Esophagus squamous epithelium (tissue), 5 donors: ENCODE results near the gene BHMT. TPM values are rescaled to one million over a fixed set of nuclear protein-coding genes. Genes with fewer than 3 reads are reported as not detected.

Experiments used
- DNase-seq: peaks from one replicate; lab custom pipeline; 2025; lab: John Stamatoyannopoulos, UW
- H3K27ac ChIP-seq, 4 donors: fragments of 200-600 bp; sonication (generic); one replicate each; pipeline ENCODE4 v1.5.1; 2016 to 2019; ENCODE audit warnings: mild to moderate bottlenecking in 1 of 4
- H3K27me3 ChIP-seq, 4 donors: fragments of 200-600 bp; sonication (generic); 1 replicate in 3 of 4; 2 replicates in 1 of 4; pipeline versions ENCODE4 v1.5.1 to v1.6.0; 2017 to 2021; ENCODE audit warnings: antibody characterized with exemption in 1 of 4
- H3K36me3 ChIP-seq, 3 donors: fragments of 200-600 bp; sonication (generic); one replicate each; pipeline ENCODE4 v1.5.1; 2016 to 2019
- H3K4me1 ChIP-seq, 3 donors: fragments of 200-600 bp; sonication (generic); one replicate each; pipeline ENCODE4 v1.5.1; 2017 to 2019
- H3K4me3 ChIP-seq, 4 donors: fragments of 200-600 bp; sonication (generic); 1 replicate in 3 of 4; 2 replicates in 1 of 4; pipeline ENCODE4 v1.5.1; 2016 to 2019; ENCODE audit warnings: mild to moderate bottlenecking in 2 of 4, moderate library complexity in 1 of 4
- H3K9me3 ChIP-seq, 3 donors: fragments of 200-600 bp; sonication (generic); one replicate each; pipeline ENCODE4 v1.5.1; 2016 to 2019
- CTCF ChIP-seq, 6 experiments: fragments of 450-650 bp in 4 of 6; fragments of 200-600 bp in 2 of 6; sonication (generic) in 2 of 6; IDR thresholded peaks; one replicate each; pipeline ENCODE4 v1.5.1; 2016 to 2019; ENCODE audit warnings: antibody characterized with exemption in 6 of 6, mild to moderate bottlenecking in 4 of 6, moderate library complexity in 4 of 6
- POLR2A ChIP-seq, 4 donors: fragments of 450-650 bp; IDR thresholded peaks; one replicate each; pipeline ENCODE4 v1.6.1; 2017; ENCODE audit warnings: antibody characterized with exemption in 4 of 4, mild to moderate bottlenecking in 4 of 4, moderate library complexity in 3 of 4
- WGBS, 2 donors: methylation state at CpG; one replicate each; pipeline ENCODE4 v1.1.5; 2018; 5-methylcytosine and 5-hydroxymethylcytosine counted together
- intact Hi-C: fragments of 100-400 bp; cut with DNase I; formaldehyde crosslinking; loops from one replicate; pipeline ENCODE4 v1.15.0; 2022
- total RNA-seq, 4 donors: library from RNA; depleted of rRNA; stranded (reverse); fragments of >200 nt; gene quantifications; one replicate each; pipeline ENCODE4 v1.1.0, GENCODE V29; 2016
- donor health status: DM: yes; HTN: yes; CAD: no.

Gene BHMT
- total RNA-seq, 4 donors from 2014 or later = 0.95 to 1.2 TPM; not detected in 2

GRCh38 chr5:79107020-79107796 lies 4.4 kb upstream of the BHMT start:
- TF ChIP-seq POLR2A (IDR thresholded peaks at IDR 0.05) (no peak), CTCF (IDR thresholded peaks at IDR 0.05) (no peak)
- no peaks in the 10 kb centered on the region for H3K36me3 ChIP-seq

GRCh38 chr5:79108086-79108485 lies 3.5 kb upstream of the BHMT start:
- H3K27ac ChIP-seq = no peak overlapping the region
- no peak overlapping the region for H3K4me3 ChIP-seq
- peaks cover 5 to 37% (median 10%) of the 10 kb centered on the region in 4 donors for H3K27me3 ChIP-seq
- H3K4me1 ChIP-seq = peaks cover 0 to 20% (median 3%) of the 10 kb centered on the region in 3 donors
- 26 to 54% methylated on average over 3 of the region's 3 CpGs for WGBS, 2 donors
- H3K36me3 ChIP-seq = no peaks in the 10 kb centered on the region
- intact Hi-C loops = no loop called here
- no peaks in the 10 kb centered on the region for H3K9me3 ChIP-seq
- TF ChIP-seq CTCF (IDR thresholded peaks at IDR 0.05) (no peak), POLR2A (IDR thresholded peaks at IDR 0.05) (no peak)
- DNase-seq = no peak

More at GRCh38 chr5:79107020-79107796, 4.4 kb upstream of the BHMT start:
- Histone ChIP-seq H3K9me3 (no peaks in the 10 kb centered on the region), H3K27me3 (peaks cover 5 to 28% (median 7%) of the 10 kb centered on the region in 4 donors), H3K27ac (no peak overlapping the region), H3K4me1 (peaks cover 3 to 17% (median 3%) of the 10 kb centered on the region in 3 donors), H3K4me3 (no peak overlapping the region)
- intact Hi-C loops = no loop called here
- DNase-seq = no peak
- 69 to 74% methylated on average over 7 of the region's 7 CpGs for WGBS, 2 donors

GRCh38 chr5:79108792-79109191 lies 2.8 kb upstream of the BHMT start:
- TF ChIP-seq POLR2A (IDR thresholded peaks at IDR 0.05) = no peak
- no peak for TF ChIP-seq CTCF (IDR thresholded peaks at IDR 0.05)
- no peaks in the 10 kb centered on the region for H3K9me3 ChIP-seq
- intact Hi-C loops = no loop called here
- H3K27ac ChIP-seq = no peak overlapping the region
- H3K36me3 ChIP-seq = no peaks in the 10 kb centered on the region
- H3K27me3 ChIP-seq = peaks cover 5 to 44% (median 10%) of the 10 kb centered on the region in 4 donors
- DNase-seq = no peak
- no peak overlapping the region for H3K4me3 ChIP-seq
- peaks cover 0 to 20% (median 3%) of the 10 kb centered on the region in 3 donors for H3K4me1 ChIP-seq
- WGBS, 2 donors = 71 to 84% methylated on average over 5 to 8 of the region's 8 CpGs

GRCh38 chr5:79109527-79110492 lies 1.8 kb upstream of the BHMT start:
- peaks cover 5 to 48% (median 10%) of the 10 kb centered on the region in 4 donors for H3K27me3 ChIP-seq
- DNase-seq = no peak
- peaks cover 0 to 20% (median 3%) of the 10 kb centered on the region in 3 donors for H3K4me1 ChIP-seq
- H3K9me3 ChIP-seq = no peaks in the 10 kb centered on the region
- H3K36me3 ChIP-seq = no peaks in the 10 kb centered on the region
- 53 to 62% methylated on average over 15 of the region's 15 CpGs for WGBS, 2 donors
- H3K4me3 ChIP-seq = no peak overlapping the region
- no peak overlapping the region for H3K27ac ChIP-seq
- intact Hi-C loops = no loop called here
- TF ChIP-seq CTCF (IDR thresholded peaks at IDR 0.05) (peak in 1 of 6 experiments; percentile 42), POLR2A (IDR thresholded peaks at IDR 0.05) (no peak)
